Right renal pelvis (tissue), 4 donors: Measurements from ENCODE around the gene U2AF2. TPM values are rescaled to one million over a fixed set of nuclear protein-coding genes. Genes with fewer than 3 reads are reported as not detected.
A peak's percentile ranks its signal among the peaks of the same experiment; 100 is the strongest.

Experiments
- DNase-seq, 4 donors: peaks; one replicate each; pipeline ENCODE4 v3.0.0-alpha.2; 2013; ENCODE audit warnings: low read depth in 4 of 4, low spot score in 3 of 4, missing footprints in 1 of 4
- polyA plus RNA-seq, 4 donors: library from polyadenylated mRNA; unstranded; fragments of 120-200 nt; gene quantifications; one replicate each; pipeline ENCODE4 v1.2.1, GENCODE V29; 2013; ENCODE audit not compliant: insufficient read length in 4 of 4

Gene U2AF2
- polyA plus RNA-seq, 4 donors: 178 to 218 (median 182) TPM

GRCh38 chr19:55654323-55654867 lies 440 bp upstream of the U2AF2 start:
- DNase-seq: peak; percentile 98 to 100 (median 100)

- no peak for DNase-seq
Observed at GRCh38 chr19:55655648-55656040, 809 bp downstream of the U2AF2 start.

DNA sequence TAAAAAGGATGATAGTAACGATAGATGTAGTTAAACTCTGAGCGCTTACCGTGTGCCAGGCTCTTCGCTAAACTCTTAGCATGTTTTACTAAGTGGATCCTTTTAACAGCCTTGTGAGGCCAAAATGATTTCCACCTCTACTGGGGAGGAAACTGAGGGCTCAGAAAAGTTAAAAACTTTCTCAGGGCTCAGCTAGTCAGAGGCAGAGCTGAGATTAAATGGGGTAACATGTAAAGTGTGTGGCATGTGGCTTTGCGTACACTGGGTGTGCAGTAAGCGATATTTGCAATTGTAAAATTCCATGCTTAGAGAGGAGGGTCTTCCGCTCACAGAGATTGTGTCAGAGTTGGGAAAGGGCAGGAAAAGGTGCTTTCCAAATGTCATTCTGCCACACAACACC lies 1.7 kb downstream of the U2AF2 start:
- no peak for DNase-seq

GRCh38 chr19:55656988-55657747 lies 2.3 kb downstream of the U2AF2 start:
- DNase-seq: no peak

DNA sequence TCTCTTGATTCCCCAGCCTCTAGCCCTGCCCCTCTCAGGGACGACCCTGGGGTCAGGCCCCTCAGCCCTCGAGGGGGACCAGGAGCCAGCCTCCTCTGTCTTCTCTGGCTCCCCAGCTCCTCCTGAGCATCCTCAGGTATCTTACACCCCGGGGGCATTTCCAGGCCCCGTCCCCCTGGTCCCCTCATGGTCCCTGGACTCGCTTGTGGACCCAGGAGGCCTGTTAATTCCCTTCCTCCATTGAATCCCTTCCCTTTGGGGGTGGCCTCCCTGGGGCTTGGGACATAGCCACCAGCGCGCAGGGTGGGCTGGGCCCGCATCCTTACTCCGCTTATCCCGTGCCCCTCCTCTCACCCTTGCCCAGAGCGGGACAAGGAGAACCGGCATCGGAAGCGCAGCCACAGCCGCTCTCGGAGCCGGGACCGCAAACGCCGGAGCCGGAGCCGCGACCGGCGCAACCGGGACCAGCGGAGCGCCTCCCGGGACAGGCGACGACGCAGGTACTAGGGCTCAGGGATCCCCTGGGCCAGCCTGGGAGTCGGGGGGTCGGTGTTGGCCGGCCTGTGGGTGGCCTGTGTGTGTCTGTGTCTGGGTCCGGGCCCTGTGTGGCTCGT lies 4.1 kb downstream of the U2AF2 start:
- no peak for DNase-seq

- no peak for DNase-seq
Observed at GRCh38 chr19:55659822-55660221, 5.0 kb downstream of the U2AF2 start.

- no peak for DNase-seq
Observed at GRCh38 chr19:55660404-55660803, 5.6 kb downstream of the U2AF2 start.

- DNase-seq: no peak
Observed at GRCh38 chr19:55660991-55661390, 6.2 kb downstream of the U2AF2 start.

DNA sequence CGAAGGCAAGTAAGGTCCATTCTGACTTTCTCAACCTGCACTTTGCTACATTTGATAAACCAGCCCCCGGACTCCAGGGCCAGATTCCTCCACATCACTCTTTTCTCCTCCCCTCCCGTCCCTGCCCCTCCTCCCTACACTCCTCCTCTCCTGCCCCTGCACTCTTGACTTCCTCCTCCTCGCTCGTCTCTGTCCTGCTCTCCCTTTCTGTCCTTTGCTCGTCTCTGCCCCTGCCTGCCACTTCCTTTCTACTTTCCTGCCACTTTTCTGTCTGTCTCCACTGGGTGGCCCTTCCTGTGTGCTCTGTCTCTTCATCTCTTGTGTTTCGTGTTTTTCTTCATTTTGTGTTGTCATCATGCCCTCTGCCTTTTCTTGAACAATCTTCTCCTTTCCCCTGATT lies 7.0 kb downstream of the U2AF2 start:
- no peak for DNase-seq

GRCh38 chr19:55663846-55664536 lies 9.2 kb downstream of the U2AF2 start:
- DNase-seq: no peak

DNA sequence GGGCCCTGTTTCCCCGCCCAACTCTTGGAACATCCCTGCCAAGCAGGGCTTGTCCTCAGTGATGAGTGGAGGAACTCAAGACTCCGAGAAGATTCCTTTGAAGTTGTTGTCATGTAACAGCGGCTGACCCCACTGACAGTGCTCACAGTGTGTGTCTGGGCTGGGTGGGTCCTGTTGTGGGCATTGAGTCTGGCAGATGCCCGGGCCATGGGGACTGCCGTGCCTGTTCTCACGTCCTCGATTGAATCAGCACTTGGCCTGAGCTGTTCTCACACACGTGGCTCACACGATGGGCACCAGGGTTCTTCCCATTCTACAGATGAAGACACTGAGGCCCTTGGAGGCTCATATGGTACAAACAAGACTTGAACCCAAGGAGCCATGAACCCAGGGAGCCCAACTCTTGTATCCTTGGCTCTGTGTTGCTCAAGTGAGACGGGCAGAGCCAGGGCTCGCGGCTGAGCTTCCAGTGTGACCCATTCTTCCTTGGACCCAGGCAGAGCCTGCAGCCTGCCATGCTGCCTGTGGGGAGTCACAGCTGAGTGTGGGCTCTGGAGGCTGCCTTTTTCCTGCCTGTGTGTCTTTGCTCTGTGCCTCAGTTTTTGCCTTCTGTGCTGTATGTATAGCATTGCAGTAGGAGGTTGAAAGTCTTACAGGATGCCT lies 11.6 kb downstream of the U2AF2 start:
- no peak for DNase-seq

DNA sequence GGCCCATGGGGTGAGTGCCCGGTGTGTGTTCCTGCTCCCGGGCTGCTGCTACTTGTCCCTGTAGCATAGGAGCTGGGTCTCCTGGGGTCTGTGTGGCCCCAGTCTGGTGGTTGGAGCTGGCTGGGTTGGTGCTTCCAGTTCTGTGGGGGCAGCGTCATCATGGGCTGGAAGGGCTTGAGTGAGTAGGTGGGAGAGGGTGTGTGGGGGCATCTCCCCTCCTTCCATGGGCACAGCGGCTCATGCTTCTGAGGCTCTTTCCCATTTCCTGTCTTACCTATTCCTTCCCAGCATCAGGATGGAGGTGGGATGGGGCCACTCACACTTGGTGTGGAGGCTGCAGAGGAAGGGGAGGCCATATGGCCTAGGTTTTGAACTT lies 12.2 kb downstream of the U2AF2 start:
- DNase-seq: no peak

DNA sequence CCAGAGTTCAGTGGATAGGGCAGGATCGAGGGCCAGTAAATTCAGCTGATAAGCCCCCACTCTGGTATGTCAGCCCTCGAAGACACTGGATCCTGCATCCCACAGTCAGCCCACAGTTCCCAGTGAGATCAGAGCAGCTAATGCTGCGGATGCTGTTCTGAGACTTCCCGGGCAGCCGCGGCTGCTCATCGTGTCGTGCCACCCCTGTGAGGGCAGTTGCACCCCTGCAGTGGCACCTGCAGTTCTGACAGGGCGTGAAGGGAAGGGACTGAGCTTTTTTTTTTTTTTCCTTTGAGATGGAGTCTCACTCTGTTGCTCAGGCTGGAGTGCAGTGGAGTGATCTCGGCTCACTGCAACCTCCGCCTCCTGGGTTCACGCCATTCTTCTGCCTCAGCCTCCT lies 12.7 kb downstream of the U2AF2 start:
- no peak for DNase-seq

DNA sequence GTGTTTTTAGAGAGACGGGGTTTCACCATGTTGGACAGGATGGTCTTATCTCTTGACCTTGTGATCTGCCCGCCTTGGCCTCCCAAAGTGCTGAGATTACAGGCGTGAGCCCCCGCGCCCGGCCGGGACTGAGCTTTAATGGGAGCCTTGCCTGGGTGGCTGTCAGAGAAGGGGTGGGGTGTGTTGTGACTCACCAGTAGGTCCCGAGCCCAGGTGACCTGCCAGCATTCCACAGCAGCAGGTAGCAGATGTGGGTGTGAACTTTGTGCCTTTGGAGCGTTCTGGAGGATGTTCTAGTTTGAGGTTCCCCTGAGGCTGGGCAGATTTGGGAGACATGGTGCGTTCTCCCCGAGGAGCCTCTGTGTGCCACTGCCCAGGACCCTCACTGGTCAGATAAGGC lies 13.1 kb downstream of the U2AF2 start:
- DNase-seq: no peak

- no peak for DNase-seq
Observed at GRCh38 chr19:55668603-55669348, 13.9 kb downstream of the U2AF2 start.

DNA sequence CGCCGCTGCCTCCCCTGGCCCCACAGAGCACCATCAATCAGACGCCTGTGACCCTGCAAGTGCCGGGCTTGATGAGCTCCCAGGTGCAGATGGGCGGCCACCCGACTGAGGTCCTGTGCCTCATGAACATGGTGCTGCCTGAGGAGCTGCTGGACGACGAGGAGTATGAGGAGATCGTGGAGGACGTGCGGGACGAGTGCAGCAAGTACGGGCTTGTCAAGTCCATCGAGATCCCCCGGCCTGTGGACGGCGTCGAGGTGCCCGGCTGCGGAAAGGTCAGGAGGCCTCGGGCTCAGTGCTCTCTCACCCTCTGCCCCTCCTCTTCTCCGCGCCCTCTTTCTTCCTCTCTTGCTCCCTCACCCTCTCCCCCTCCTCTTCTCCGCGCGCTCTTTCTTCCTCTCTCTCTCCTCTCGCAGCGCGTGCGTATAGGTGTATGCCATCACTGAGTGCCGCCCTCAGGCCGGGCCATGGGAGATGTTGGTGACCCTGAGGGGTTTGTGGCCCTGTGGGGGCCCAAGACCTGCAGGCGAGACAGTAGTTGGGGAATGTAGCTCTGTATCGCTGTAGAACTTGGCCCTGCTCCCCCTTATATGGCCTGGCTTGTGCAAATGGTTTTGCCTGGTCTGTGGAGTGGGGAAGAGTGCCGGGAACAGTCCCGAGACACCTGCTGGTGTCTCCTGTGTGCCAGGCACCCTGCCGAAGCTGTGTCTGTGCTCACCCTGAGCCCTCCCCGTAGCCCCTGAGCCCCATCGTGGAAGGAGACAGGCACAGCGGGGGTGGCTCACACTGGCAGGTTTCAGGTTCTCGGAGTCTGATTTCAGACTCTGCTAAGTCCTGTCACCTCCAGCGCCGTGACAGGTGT lies 14.8 kb downstream of the U2AF2 start:
- no peak for DNase-seq

- DNase-seq: no peak
Observed at GRCh38 chr19:55670280-55671053, 15.6 kb downstream of the U2AF2 start.

- no peak for DNase-seq
Observed at GRCh38 chr19:55671054-55671378, 16.2 kb downstream of the U2AF2 start.

DNA sequence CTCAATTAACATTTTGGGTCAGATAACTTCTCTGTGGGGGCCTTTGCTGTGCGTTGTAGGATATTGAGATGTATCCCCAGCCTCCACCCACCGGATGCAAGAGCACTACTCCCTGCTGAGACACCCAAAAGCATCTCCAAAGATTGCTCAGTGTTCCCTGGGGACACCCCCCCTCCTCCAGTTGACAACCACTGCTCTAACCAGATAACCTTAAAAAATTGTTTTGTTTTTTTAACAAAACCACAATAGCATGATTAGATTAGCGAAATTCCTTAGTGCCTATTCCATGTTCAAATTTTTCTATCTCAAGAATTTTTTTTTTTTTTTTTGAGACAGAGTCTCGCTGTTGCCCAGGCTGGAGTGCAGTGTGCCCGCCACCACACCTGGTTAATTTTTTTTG lies 17.6 kb downstream of the U2AF2 start:
- DNase-seq: no peak
